HepG2 (cell line): Measurements from ENCODE around the gene CLIC3. TPM values are rescaled to one million over a fixed set of nuclear protein-coding genes. Genes with fewer than 3 reads are reported as not detected.

Experiments used
- ATAC-seq: fragments of 200-7000 bp; cut with Tn5 transposase; 3 replicates; pipeline ENCODE4 v1.9.1; 2020; ENCODE audit warnings: mild to moderate bottlenecking, moderate library complexity
- BruUV-seq: library from RNA; stranded (reverse); fragments of 400-500 nt; replicated peaks from 2 replicates; lab custom pipeline; 2021; lab: Mats Ljungman, UMichigan
- CTCF ChIA-PET: fragments of 300-600 bp; formaldehyde crosslinking; extraction: SDS; loops from one replicate; lab custom pipeline; 2021; ENCODE audit warnings: low total read pairs, inconsistent platforms, low intra/inter-chr PET ratio; lab: Yijun Ruan, JAX
- POLR2A ChIA-PET: fragments of 350-600 bp; sonication (Branson Sonifier 250); formaldehyde crosslinking; loops from one replicate; lab custom pipeline; 2020; ENCODE audit warnings: antibody characterized with exemption, inconsistent platforms; lab: Yijun Ruan, JAX
- DNase-seq: peaks from one replicate; pipeline ENCODE4 v3.0.0-alpha.2; 2015; ENCODE audit warnings: low spot score
- FAIRE-seq: peaks from 3 replicates; lab custom pipeline; 2011; peaks lifted over from hg19 to GRCh38; lab: Jason Lieb, UNC
- H2AFZ ChIP-seq: one replicate; pipeline ENCODE4 v1.6.1; 2011; ENCODE audit warnings: low read length, inconsistent platforms
- H3K27ac ChIP-seq: fragments of 300-600 bp; 3 replicates; pipeline ENCODE4 v1.8.0; 2011; ENCODE audit warnings: mixed run types, mild to moderate bottlenecking, mixed read lengths, low read length, inconsistent platforms; ENCODE audit not compliant: insufficient read depth; ENCODE audit errors: extremely low read length
- H3K27me3 ChIP-seq, 2 experiments: fragments of 200-600 bp in 1 of 2; 2 replicates in 1 of 2; 3 replicates in 1 of 2; pipeline versions ENCODE4 v1.6.0 to v1.8.0; 2011; ENCODE audit warnings: low read length in 2 of 2, mild to moderate bottlenecking in 2 of 2, moderate library complexity in 2 of 2, inconsistent platforms in 1 of 2; ENCODE audit not compliant: insufficient read depth in 2 of 2, control insufficient read depth in 1 of 2
- H3K36me3 ChIP-seq, 2 experiments: fragments of 200-600 bp in 1 of 2; replicated peaks in 1 of 2; 2 replicates in 1 of 2; 3 replicates in 1 of 2; pipeline versions ENCODE4 v1.5.1 to v1.8.0; 2011; ENCODE audit warnings: low read length in 2 of 2, inconsistent platforms in 1 of 2; ENCODE audit not compliant: insufficient read depth in 2 of 2, control insufficient read depth in 1 of 2
- H3K4me1 ChIP-seq: 2 replicates; pipeline ENCODE4 v1.5.1; 2012; ENCODE audit warnings: low read length, inconsistent platforms; ENCODE audit not compliant: insufficient read depth
- H3K4me2 ChIP-seq: 2 replicates; pipeline ENCODE4 v1.6.0; 2011; ENCODE audit warnings: low read depth, low read length, inconsistent platforms
- H3K4me3 ChIP-seq, 3 experiments: fragments of 200-600 bp in 1 of 3; sonication (generic), shearing (Covaris generic) in 1 of 3; replicated peaks in 1 of 3; 2 replicates each; pipeline ENCODE4 v1.5.1; 2011 to 2016; ENCODE audit warnings: low read length in 3 of 3, inconsistent platforms in 2 of 3, low read depth in 2 of 3, mild to moderate bottlenecking in 2 of 3, control low read depth in 1 of 3, mixed read lengths in 1 of 3; ENCODE audit not compliant: insufficient read depth in 1 of 3
- H3K79me2 ChIP-seq: one replicate; pipeline ENCODE4 v1.6.1; 2011; ENCODE audit warnings: low read length, inconsistent platforms; ENCODE audit not compliant: insufficient read depth
- H3K9ac ChIP-seq: 2 replicates; pipeline ENCODE4 v1.6.0; 2011; ENCODE audit warnings: mild to moderate bottlenecking, low read depth, low read length, inconsistent platforms; ENCODE audit not compliant: insufficient read depth
- H3K9me3 ChIP-seq: 2 replicates; pipeline ENCODE4 v1.5.1; 2012; ENCODE audit warnings: mild to moderate bottlenecking, low read length
- H4K20me1 ChIP-seq: 2 replicates; pipeline ENCODE4 v1.6.0; 2011; ENCODE audit warnings: inconsistent platforms, mild to moderate bottlenecking, low read length, moderate library complexity; ENCODE audit not compliant: insufficient read depth
- ATAD3A ChIP-seq: sonication (generic); formaldehyde crosslinking; IDR thresholded peaks from 2 replicates; pipeline ENCODE4 v1.4.0; 2020; ENCODE audit warnings: missing genetic modification reagents
- ELF1 ChIP-seq: sonication (generic); formaldehyde crosslinking; IDR thresholded peaks from 2 replicates; pipeline ENCODE4 v1.4.0; 2020; ENCODE audit warnings: missing genetic modification reagents
- FOXA1 ChIP-seq, 2 experiments: fragments of 450-650 bp in 1 of 2; sonication (generic) in 1 of 2; formaldehyde crosslinking in 1 of 2; IDR thresholded peaks; 2 replicates each; pipeline versions ENCODE4 v1.4.0 to v1.6.1; 2016 to 2020; ENCODE audit warnings: missing genetic modification reagents in 1 of 2
- GATAD2A ChIP-seq: IDR thresholded peaks from 2 replicates; pipeline ENCODE4 v1.6.1; 2016
- KDM5A ChIP-seq: fragments of 200-600 bp; sonication (generic); IDR thresholded peaks from 2 replicates; pipeline ENCODE4 v1.7.0; 2018; ENCODE audit warnings: antibody characterized with exemption, mild to moderate bottlenecking, low read length, borderline replicate concordance
- NFIB ChIP-seq: sonication (generic); formaldehyde crosslinking; IDR thresholded peaks from 2 replicates; pipeline ENCODE4 v1.9.0; 2021; ENCODE audit warnings: missing genetic modification reagents, mild to moderate bottlenecking, borderline replicate concordance
- PPARG ChIP-seq: conservative IDR thresholded peaks from 2 replicates; pipeline ENCODE4 v1.6.1; 2016; ENCODE audit warnings: missing biosample characterization, missing genetic modification reagents
- REL ChIP-seq: sonication (generic); formaldehyde crosslinking; conservative IDR thresholded peaks from 2 replicates; pipeline ENCODE4 v1.8.0; 2022; ENCODE audit warnings: mild to moderate bottlenecking, missing genetic modification reagents, moderate library complexity
- ZBTB3 ChIP-seq: sonication (generic); formaldehyde crosslinking; IDR thresholded peaks from 2 replicates; pipeline ENCODE4 v1.4.0; 2020; ENCODE audit warnings: low read depth, mild to moderate bottlenecking, moderate library complexity, missing genetic modification reagents, borderline replicate concordance
- ZNF263 ChIP-seq: sonication (generic); formaldehyde crosslinking; IDR thresholded peaks from 2 replicates; pipeline ENCODE4 v1.4.0; 2020; ENCODE audit warnings: missing genetic modification reagents
- ZNF616 ChIP-seq: sonication (generic); formaldehyde crosslinking; IDR thresholded peaks from 2 replicates; pipeline ENCODE4 v1.5.0; 2020; ENCODE audit warnings: low read depth, mild to moderate bottlenecking, missing genetic modification reagents
- ZNF839 ChIP-seq: sonication (generic); formaldehyde crosslinking; IDR thresholded peaks from 2 replicates; pipeline ENCODE4 v1.4.0; 2020; ENCODE audit warnings: missing genetic modification reagents, mild to moderate bottlenecking, borderline replicate concordance
- WGBS: methylation state at CpG from one replicate; pipeline ENCODE4 v1.1.6; 2017; ENCODE audit warnings: low lambda C conversion rate; 5-methylcytosine and 5-hydroxymethylcytosine counted together
- in situ Hi-C: cut with HindIII; loops from 2 replicates; pipeline ENCODE4 v1.10.0; 2017; ENCODE audit warnings: low pct_unique_long_range_greater_than_20kb; ENCODE audit not compliant: extremely low pct_ligation_motif_present
- intact Hi-C: fragments of 100-400 bp; cut with micrococcal nuclease; formaldehyde crosslinking; loops from one replicate; pipeline ENCODE4 v1.10.0; 2022; ENCODE audit not compliant: unreplicated experiment
- polyA plus RNA-seq, 8 experiments: library from polyadenylated mRNA; depleted of rRNA in 3 of 8; stranded (reverse) in 7 of 8; unstranded in 1 of 8; fragments of >200 nt; fragmentation: Illumina TruSeq in 4 of 8; extraction: Trizol in 4 of 8; gene quantifications; 2 replicates each; pipeline versions ENCODE4 v1.2.1 to v1.2.3, GENCODE V29; 2011 to 2016; ENCODE audit warnings: low read depth in 4 of 8, missing spikeins in 1 of 8, mixed read lengths in 1 of 8; ENCODE audit not compliant: insufficient read depth in 1 of 8
- total RNA-seq, 5 experiments: library from RNA; depleted of rRNA; stranded (reverse); fragments of >200 nt; fragmentation: Illumina TruSeq; extraction: Trizol; gene quantifications; 2 replicates each; pipeline ENCODE4 v1.2.3, GENCODE V29; 2016; ENCODE audit warnings: low read depth in 1 of 5
- TF ChIP-seq, protein P1 (sequence below), 2 experiments: sonication (generic) in 1 of 2; formaldehyde crosslinking in 1 of 2; IDR thresholded peaks; 2 replicates each; pipeline versions ENCODE4 v1.4.0 to v1.6.1; 2016 to 2020; ENCODE audit warnings: borderline replicate concordance in 1 of 2, low read depth in 1 of 2, mild to moderate bottlenecking in 1 of 2, missing genetic modification reagents in 1 of 2
- TF ChIP-seq, protein P2 (sequence below): sonication (generic); formaldehyde crosslinking; IDR thresholded peaks from 2 replicates; pipeline ENCODE4 v1.8.1; 2023; ENCODE audit warnings: mild to moderate bottlenecking, missing genetic modification reagents
- TF ChIP-seq, protein P3 (sequence below): sonication (generic); formaldehyde crosslinking; IDR thresholded peaks from 2 replicates; pipeline ENCODE4 v1.5.1; 2020; ENCODE audit warnings: mild to moderate bottlenecking, missing genetic modification reagents, moderate library complexity

Gene CLIC3
- total and polyA plus RNA-seq, 2 of the 13 experiments (the other 11 are each of a cell fraction or from before 2014, with no cell fraction given), result 0.51 to 1.5 TPM

- intact Hi-C loops, result no loop called here
- Histone ChIP-seq H3K27ac (no peak overlapping the region), H3K9ac (no peak overlapping the region), H3K4me2 (no peak overlapping the region), H4K20me1 (no peaks in the 10 kb centered on the region), H3K27me3 (peaks cover 22 to 71% of the 10 kb centered on the region in 2 experiments), H2AFZ (no peak overlapping the region), H3K79me2 (no peaks in the 10 kb centered on the region), H3K36me3 (no peaks in the 10 kb centered on the region), H3K4me1 (peaks cover 34% of the 10 kb centered on the region), H3K4me3 (no peak overlapping the region), H3K9me3 (no peaks in the 10 kb centered on the region)
- DNase-seq (no peak), FAIRE-seq (no peak), ATAC-seq (no peak)
- 10% methylated on average over 2 of the region's 15 CpGs for WGBS
- ChIA-PET POLR2A (interaction anchor here (1.6 kb wide), 1 partner anchor 18 kb away, joined by 4 read pairs; the partner anchor contains the start of gene PAXX), CTCF (no interaction called here)
- in situ Hi-C loops, result no loop called here
- BruUV-seq, result no TSS peak
- TF ChIP-seq ZBTB3 (CRISPR knock-in tag), result no peak
- TF ChIP-seq GATAD2A, result no peak
- no peak for TF ChIP-seq ZNF839 (CRISPR knock-in tag)
- TF ChIP-seq ELF1, result no peak
- no peak for TF ChIP-seq ATAD3A (CRISPR knock-in tag)
- no peak for TF ChIP-seq PPARG (CRISPR knock-in tag)
- no peak for TF ChIP-seq REL (CRISPR knock-in tag)
- no peak for TF ChIP-seq FOXA1 (IDR thresholded peaks at IDR 0.05)
- no peak for TF ChIP-seq FOXA1 (CRISPR knock-in tag; IDR thresholded peaks at IDR 0.05)
- TF ChIP-seq, protein P1, sequence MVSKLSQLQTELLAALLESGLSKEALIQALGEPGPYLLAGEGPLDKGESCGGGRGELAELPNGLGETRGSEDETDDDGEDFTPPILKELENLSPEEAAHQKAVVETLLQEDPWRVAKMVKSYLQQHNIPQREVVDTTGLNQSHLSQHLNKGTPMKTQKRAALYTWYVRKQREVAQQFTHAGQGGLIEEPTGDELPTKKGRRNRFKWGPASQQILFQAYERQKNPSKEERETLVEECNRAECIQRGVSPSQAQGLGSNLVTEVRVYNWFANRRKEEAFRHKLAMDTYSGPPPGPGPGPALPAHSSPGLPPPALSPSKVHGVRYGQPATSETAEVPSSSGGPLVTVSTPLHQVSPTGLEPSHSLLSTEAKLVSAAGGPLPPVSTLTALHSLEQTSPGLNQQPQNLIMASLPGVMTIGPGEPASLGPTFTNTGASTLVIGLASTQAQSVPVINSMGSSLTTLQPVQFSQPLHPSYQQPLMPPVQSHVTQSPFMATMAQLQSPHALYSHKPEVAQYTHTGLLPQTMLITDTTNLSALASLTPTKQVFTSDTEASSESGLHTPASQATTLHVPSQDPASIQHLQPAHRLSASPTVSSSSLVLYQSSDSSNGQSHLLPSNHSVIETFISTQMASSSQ (IDR thresholded peaks at IDR 0.05; ENCODE audit: low read depth), result no peak
- TF ChIP-seq, protein P1 (CRISPR knock-in tag; IDR thresholded peaks at IDR 0.05; ENCODE audit: borderline replicate concordance), result no peak
- TF ChIP-seq, protein P2, sequence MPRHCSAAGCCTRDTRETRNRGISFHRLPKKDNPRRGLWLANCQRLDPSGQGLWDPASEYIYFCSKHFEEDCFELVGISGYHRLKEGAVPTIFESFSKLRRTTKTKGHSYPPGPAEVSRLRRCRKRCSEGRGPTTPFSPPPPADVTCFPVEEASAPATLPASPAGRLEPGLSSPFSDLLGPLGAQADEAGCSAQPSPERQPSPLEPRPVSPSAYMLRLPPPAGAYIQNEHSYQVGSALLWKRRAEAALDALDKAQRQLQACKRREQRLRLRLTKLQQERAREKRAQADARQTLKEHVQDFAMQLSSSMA (CRISPR knock-in tag), result no peak
- no peak for TF ChIP-seq KDM5A
- TF ChIP-seq NFIB (CRISPR knock-in tag), result no peak
- no peak for TF ChIP-seq ZNF263 (CRISPR knock-in tag)
- TF ChIP-seq, protein P3, sequence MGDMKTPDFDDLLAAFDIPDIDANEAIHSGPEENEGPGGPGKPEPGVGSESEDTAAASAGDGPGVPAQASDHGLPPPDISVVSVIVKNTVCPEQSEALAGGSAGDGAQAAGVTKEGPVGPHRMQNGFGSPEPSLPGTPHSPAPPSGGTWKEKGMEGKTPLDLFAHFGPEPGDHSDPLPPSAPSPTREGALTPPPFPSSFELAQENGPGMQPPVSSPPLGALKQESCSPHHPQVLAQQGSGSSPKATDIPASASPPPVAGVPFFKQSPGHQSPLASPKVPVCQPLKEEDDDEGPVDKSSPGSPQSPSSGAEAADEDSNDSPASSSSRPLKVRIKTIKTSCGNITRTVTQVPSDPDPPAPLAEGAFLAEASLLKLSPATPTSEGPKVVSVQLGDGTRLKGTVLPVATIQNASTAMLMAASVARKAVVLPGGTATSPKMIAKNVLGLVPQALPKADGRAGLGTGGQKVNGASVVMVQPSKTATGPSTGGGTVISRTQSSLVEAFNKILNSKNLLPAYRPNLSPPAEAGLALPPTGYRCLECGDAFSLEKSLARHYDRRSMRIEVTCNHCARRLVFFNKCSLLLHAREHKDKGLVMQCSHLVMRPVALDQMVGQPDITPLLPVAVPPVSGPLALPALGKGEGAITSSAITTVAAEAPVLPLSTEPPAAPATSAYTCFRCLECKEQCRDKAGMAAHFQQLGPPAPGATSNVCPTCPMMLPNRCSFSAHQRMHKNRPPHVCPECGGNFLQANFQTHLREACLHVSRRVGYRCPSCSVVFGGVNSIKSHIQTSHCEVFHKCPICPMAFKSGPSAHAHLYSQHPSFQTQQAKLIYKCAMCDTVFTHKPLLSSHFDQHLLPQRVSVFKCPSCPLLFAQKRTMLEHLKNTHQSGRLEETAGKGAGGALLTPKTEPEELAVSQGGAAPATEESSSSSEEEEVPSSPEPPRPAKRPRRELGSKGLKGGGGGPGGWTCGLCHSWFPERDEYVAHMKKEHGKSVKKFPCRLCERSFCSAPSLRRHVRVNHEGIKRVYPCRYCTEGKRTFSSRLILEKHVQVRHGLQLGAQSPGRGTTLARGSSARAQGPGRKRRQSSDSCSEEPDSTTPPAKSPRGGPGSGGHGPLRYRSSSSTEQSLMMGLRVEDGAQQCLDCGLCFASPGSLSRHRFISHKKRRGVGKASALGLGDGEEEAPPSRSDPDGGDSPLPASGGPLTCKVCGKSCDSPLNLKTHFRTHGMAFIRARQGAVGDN (CRISPR knock-in tag), result no peak
- no peak for TF ChIP-seq ZNF616 (CRISPR knock-in tag)
Measured at GRCh38 chr9:136974817-136975535, 21.4 kb downstream of the CLIC3 start.
